Endothelial cell of umbilical vein (primary cell): ENCODE results near the gene RAB32. TPM values are rescaled to one million over a fixed set of nuclear protein-coding genes. Genes with fewer than 3 reads are reported as not detected.

Experiments used
- BruUV-seq: library from RNA; stranded (reverse); fragments of 400-500 nt; replicated peaks from 2 replicates; lab custom pipeline; 2021; lab: Mats Ljungman, UMichigan
- CTCF ChIA-PET: fragments of 300-600, 350-600 bp; sonication (Branson Sonifier 250); formaldehyde crosslinking; loops from one replicate; lab custom pipeline; 2021; ENCODE audit warnings: antibody characterized with exemption, inconsistent platforms; lab: Charles Lee
- POLR2A ChIA-PET: fragments of 300-600, 350-600 bp; sonication (Branson Sonifier 250); formaldehyde crosslinking; loops from one replicate; lab custom pipeline; 2021; ENCODE audit warnings: antibody characterized with exemption, inconsistent platforms; lab: Charles Lee
- DNase-seq: peaks from one replicate; pipeline ENCODE4 v3.0.0-alpha.2; 2011; ENCODE audit warnings: low read depth, low spot score
- FAIRE-seq: peaks from 2 replicates; lab custom pipeline; 2011; peaks lifted over from hg19 to GRCh38; lab: Jason Lieb, UNC
- H2AFZ ChIP-seq: 2 replicates; pipeline ENCODE4 v1.6.0; 2012; ENCODE audit warnings: low read depth, low read length, control low read depth, inconsistent platforms
- H3K27ac ChIP-seq: 2 replicates; pipeline ENCODE4 v1.5.1; 2011; ENCODE audit warnings: low read depth, mild to moderate bottlenecking, control low read depth, low read length, moderate library complexity; ENCODE audit not compliant: insufficient read depth
- H3K27me3 ChIP-seq, 2 experiments: 2 replicates each; pipeline versions ENCODE4 v1.6.0 to v1.6.1; 2011; ENCODE audit warnings: low read length in 2 of 2, mixed read lengths in 1 of 2; ENCODE audit not compliant: control insufficient read depth in 2 of 2, insufficient read depth in 2 of 2
- H3K36me3 ChIP-seq, 2 experiments: 2 replicates in 1 of 2; 3 replicates in 1 of 2; pipeline ENCODE4 v1.5.1; 2011; ENCODE audit warnings: low read length in 2 of 2, mild to moderate bottlenecking in 1 of 2, moderate library complexity in 1 of 2; ENCODE audit not compliant: control insufficient read depth in 2 of 2, insufficient read depth in 2 of 2; ENCODE audit errors: extremely low read depth in 1 of 2
- H3K4me1 ChIP-seq: 3 replicates; pipeline ENCODE4 v1.5.1; 2011; ENCODE audit warnings: mild to moderate bottlenecking, low read length; ENCODE audit not compliant: control insufficient read depth, insufficient read depth; ENCODE audit errors: extremely low read depth
- H3K4me2 ChIP-seq: 2 replicates; pipeline ENCODE4 v1.6.1; 2011; ENCODE audit warnings: low read length, control low read depth, mixed read lengths; ENCODE audit not compliant: insufficient read depth
- H3K4me3 ChIP-seq, 3 experiments: fragments of 200-600 bp in 1 of 3; sonication (generic), shearing (Covaris generic) in 1 of 3; replicated peaks in 1 of 3; 2 replicates each; pipeline ENCODE4 v1.5.1; 2011 to 2016; ENCODE audit warnings: control low read depth in 3 of 3, low read length in 3 of 3, mild to moderate bottlenecking in 2 of 3, inconsistent platforms in 1 of 3, low read depth in 1 of 3, moderate library complexity in 1 of 3; ENCODE audit not compliant: insufficient read depth in 1 of 3
- H3K79me2 ChIP-seq: 2 replicates; pipeline ENCODE4 v1.6.0; 2012; ENCODE audit warnings: low read length, inconsistent platforms; ENCODE audit not compliant: control insufficient read depth, insufficient read depth
- H3K9ac ChIP-seq: replicated peaks from 2 replicates; pipeline ENCODE3; 2011; ENCODE audit warnings: low read length, control low read depth; ENCODE audit not compliant: insufficient read depth; ENCODE audit errors: extremely low read depth
- H3K9me1 ChIP-seq: replicated peaks from 3 replicates; pipeline ENCODE4 v1.6.0; 2011; ENCODE audit warnings: mild to moderate bottlenecking, low read length; ENCODE audit not compliant: control insufficient read depth, insufficient read depth; ENCODE audit errors: extremely low read depth
- H3K9me3 ChIP-seq: replicated peaks from 2 replicates; pipeline ENCODE4 v1.5.1; 2012; ENCODE audit warnings: low read length, inconsistent platforms; ENCODE audit not compliant: control insufficient read depth, insufficient read depth
- H4K20me1 ChIP-seq: replicated peaks from 2 replicates; pipeline ENCODE3; 2011; ENCODE audit warnings: mild to moderate bottlenecking, low read length; ENCODE audit not compliant: control insufficient read depth, insufficient read depth; ENCODE audit errors: extremely low read depth
- EZH2 ChIP-seq: IDR thresholded peaks from 2 replicates; pipeline ENCODE4 v1.6.1; 2012; ENCODE audit warnings: borderline replicate concordance, low read depth, mild to moderate bottlenecking, moderate library complexity, low read length, inconsistent platforms; ENCODE audit not compliant: severe bottlenecking
- FOS ChIP-seq: IDR thresholded peaks from 2 replicates; pipeline ENCODE4 v1.6.1; 2011; ENCODE audit warnings: mild to moderate bottlenecking, low read length, moderate library complexity, borderline replicate concordance; ENCODE audit not compliant: insufficient read depth
- GATA2 ChIP-seq: IDR thresholded peaks from 2 replicates; pipeline ENCODE4 v1.7.0; 2011; ENCODE audit warnings: low read depth, mild to moderate bottlenecking, moderate library complexity, mixed read lengths, low read length; ENCODE audit not compliant: insufficient read length, insufficient read depth
- JUN ChIP-seq: IDR thresholded peaks from 2 replicates; pipeline ENCODE4 v1.6.1; 2011; ENCODE audit warnings: borderline replicate concordance, low read depth; ENCODE audit not compliant: insufficient read length, insufficient read depth
- MYC ChIP-seq: IDR thresholded peaks from one replicate; pipeline ENCODE4 v1.6.1; 2011; ENCODE audit warnings: mild to moderate bottlenecking, low read depth, low read length
- POLR2A ChIP-seq: IDR thresholded peaks from 2 replicates; pipeline ENCODE4 v1.6.1; 2012; ENCODE audit warnings: low read depth, mild to moderate bottlenecking, control low read depth, low read length
- dilution Hi-C: fragments of 300-500 bp; cut with MboI; formaldehyde crosslinking; loops from one replicate; pipeline ENCODE4 v1.15.0; 2019; ENCODE audit warnings: low sequenced_read_pairs; ENCODE audit not compliant: extremely low pct_ligation_motif_present
- intact Hi-C: fragments of 100-400 bp; cut with micrococcal nuclease; formaldehyde crosslinking; loops from one replicate; pipeline ENCODE4 v1.10.0; 2022
- polyA plus RNA-seq, 4 experiments: library from polyadenylated mRNA; depleted of rRNA in 3 of 4; stranded (reverse) in 3 of 4; unstranded in 1 of 4; fragments of >200 nt; gene quantifications; 2 replicates each; pipeline versions ENCODE4 v1.2.1 to v1.2.3, GENCODE V29; 2011 to 2012; ENCODE audit warnings: missing spikeins in 1 of 4
- total RNA-seq: library from RNA; stranded (reverse); gene quantifications from 2 replicates; pipeline ENCODE4 v1.2.3, GENCODE V29; 2021
- TF ChIP-seq, protein P1 (sequence below), 2 donors: IDR thresholded peaks; 1 replicate in 1 of 2; 2 replicates in 1 of 2; pipeline ENCODE4 v1.5.1; 2011; ENCODE audit warnings: low read length in 2 of 2, mild to moderate bottlenecking in 2 of 2, moderate library complexity in 2 of 2, control low read depth in 1 of 2, inconsistent platforms in 1 of 2, low read depth in 1 of 2; ENCODE audit not compliant: insufficient read depth in 1 of 2; ENCODE audit errors: extremely low read depth in 1 of 2
- TF ChIP-seq, protein P2 (sequence below): IDR thresholded peaks from 2 replicates; pipeline ENCODE4 v1.6.1; 2011; ENCODE audit not compliant: insufficient read depth, insufficient read length

The RAB32 gene
- total and polyA plus RNA-seq, 2 donors (not counting 3 experiments of a cell fraction or from before 2014, with no cell fraction given), result 49.6 to 78.3 TPM

DNA sequence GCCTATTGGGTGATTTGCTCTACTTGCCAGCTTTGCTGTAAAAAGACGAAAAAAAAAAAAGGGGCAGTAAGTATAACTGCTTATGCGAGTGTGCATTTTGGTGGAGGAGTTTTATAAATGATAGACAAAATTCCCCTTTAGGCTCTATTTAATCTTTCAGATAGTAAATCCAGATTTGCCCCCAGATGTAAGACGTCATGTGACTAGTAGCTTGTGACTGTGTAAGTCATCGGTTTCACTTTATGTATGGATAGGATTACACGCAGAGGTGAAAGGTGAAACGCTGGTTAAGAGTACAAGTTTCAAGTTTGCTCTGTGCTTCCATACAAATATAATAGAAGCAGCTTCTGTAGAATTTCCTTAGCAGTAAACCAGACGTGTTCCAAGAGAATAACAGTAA, 7.9 kb downstream of the RAB32 start:
- dilution Hi-C loops, result no loop called here
- POLR2A ChIA-PET, result no interaction called here
- no peak overlapping the region for H3K27ac ChIP-seq
- peaks cover 6 to 16% of the 10 kb centered on the region in 2 experiments for H3K36me3 ChIP-seq
- DNase-seq (no peak), FAIRE-seq (no peak)
- H4K20me1 ChIP-seq, result peaks cover 3% of the 10 kb centered on the region
- H2AFZ ChIP-seq, result no peak overlapping the region
- H3K79me2 ChIP-seq, result peaks cover 66% of the 10 kb centered on the region
- no peak overlapping the region for H3K4me2 ChIP-seq
- no TSS peak for BruUV-seq
- no peaks in the 10 kb centered on the region for H3K9me1 ChIP-seq
- intact Hi-C loops, result no loop called here
- CTCF ChIA-PET, result interaction anchor here (1.1 kb wide), 1 partner anchor 8 kb away, joined by 3 read pairs; the partner anchor contains the start of gene RAB32
- peaks cover 13% of the 10 kb centered on the region for H3K4me1 ChIP-seq
- no peak overlapping the region for H3K4me3 ChIP-seq
- no peak overlapping the region for H3K9ac ChIP-seq
- no peaks in the 10 kb centered on the region for H3K27me3 ChIP-seq
- no peaks in the 10 kb centered on the region for H3K9me3 ChIP-seq
- TF ChIP-seq JUN (no peak), GATA2 (no peak), MYC (no peak)
- TF ChIP-seq, protein P1, sequence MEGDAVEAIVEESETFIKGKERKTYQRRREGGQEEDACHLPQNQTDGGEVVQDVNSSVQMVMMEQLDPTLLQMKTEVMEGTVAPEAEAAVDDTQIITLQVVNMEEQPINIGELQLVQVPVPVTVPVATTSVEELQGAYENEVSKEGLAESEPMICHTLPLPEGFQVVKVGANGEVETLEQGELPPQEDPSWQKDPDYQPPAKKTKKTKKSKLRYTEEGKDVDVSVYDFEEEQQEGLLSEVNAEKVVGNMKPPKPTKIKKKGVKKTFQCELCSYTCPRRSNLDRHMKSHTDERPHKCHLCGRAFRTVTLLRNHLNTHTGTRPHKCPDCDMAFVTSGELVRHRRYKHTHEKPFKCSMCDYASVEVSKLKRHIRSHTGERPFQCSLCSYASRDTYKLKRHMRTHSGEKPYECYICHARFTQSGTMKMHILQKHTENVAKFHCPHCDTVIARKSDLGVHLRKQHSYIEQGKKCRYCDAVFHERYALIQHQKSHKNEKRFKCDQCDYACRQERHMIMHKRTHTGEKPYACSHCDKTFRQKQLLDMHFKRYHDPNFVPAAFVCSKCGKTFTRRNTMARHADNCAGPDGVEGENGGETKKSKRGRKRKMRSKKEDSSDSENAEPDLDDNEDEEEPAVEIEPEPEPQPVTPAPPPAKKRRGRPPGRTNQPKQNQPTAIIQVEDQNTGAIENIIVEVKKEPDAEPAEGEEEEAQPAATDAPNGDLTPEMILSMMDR (IDR thresholded peaks at IDR 0.05; ENCODE audit: extremely low read depth in 1 of 2, insufficient read depth in 1 of 2, low read depth in 1 of 2, low read length in 2 of 2), result no peak

DNA sequence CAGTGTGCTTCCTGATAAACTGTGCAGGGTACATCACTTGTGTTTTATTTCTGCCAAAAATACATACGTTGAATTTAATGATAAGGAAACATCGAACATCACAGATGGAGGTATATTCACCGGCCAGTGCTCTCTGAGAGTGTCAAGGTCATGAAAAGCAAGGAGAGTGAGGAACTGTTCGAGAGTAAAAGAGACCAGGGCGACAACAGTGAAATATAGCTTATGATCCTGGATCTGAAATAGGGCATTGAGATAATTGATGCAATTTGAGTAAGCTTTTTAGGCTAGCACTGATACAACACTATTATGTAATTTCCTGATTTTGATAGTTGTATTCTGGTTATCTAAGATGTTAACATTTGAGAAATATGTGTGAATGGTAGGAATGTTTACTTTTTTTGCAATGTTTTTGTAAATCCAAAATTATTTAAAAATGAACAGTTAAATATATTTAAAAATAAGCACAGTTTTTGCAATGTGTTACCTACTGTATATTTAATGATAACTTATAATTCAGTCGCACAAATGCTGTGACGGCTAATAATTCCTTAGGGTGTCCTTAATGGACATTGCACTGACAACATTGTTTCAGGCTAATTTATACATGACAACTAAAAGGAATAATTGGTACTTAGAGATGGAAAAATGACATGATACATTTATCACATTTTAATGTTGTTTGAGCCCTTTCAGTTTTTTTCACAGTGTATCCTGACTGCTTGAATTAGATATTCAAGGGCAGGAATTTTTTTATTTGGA, 9.9 kb downstream of the RAB32 start:
- TF ChIP-seq, protein P2, sequence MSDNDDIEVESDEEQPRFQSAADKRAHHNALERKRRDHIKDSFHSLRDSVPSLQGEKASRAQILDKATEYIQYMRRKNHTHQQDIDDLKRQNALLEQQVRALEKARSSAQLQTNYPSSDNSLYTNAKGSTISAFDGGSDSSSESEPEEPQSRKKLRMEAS, result no peak
- TF ChIP-seq POLR2A (no peak), JUN (no peak), MYC (no peak), EZH2 (no peak), FOS (no peak)
- TF ChIP-seq, protein P1 (IDR thresholded peaks at IDR 0.05; ENCODE audit: extremely low read depth in 1 of 2, insufficient read depth in 1 of 2, low read depth in 1 of 2, low read length in 2 of 2), result no peak
- CTCF ChIA-PET, result no interaction called here
- BruUV-seq, result no TSS peak
- Histone ChIP-seq H3K9ac (no peak overlapping the region), H3K36me3 (peaks cover 6 to 16% of the 10 kb centered on the region in 2 experiments), H3K4me2 (no peak overlapping the region), H3K4me1 (peaks cover 3% of the 10 kb centered on the region), H2AFZ (no peak overlapping the region), H3K79me2 (peaks cover 46% of the 10 kb centered on the region), H3K27me3 (no peaks in the 10 kb centered on the region), H3K9me3 (no peaks in the 10 kb centered on the region), H3K9me1 (no peaks in the 10 kb centered on the region), H3K27ac (no peak overlapping the region), H4K20me1 (peaks cover 3% of the 10 kb centered on the region), H3K4me3 (no peak overlapping the region)
- POLR2A ChIA-PET, result no interaction called here
- dilution Hi-C loops, result no loop called here
- DNase-seq (no peak), FAIRE-seq (no peak)
- intact Hi-C loops, result no loop called here
